Stomach (tissue), 9 donors: ENCODE data around the gene ACSL5. TPM values are rescaled to one million over a fixed set of nuclear protein-coding genes. Genes with fewer than 3 reads are reported as not detected.
"Not testable (repeated sequence)": the region's sequence is repeated elsewhere in the genome, so short reads cannot be mapped to it uniquely, and the experiment has no call there.

Experiments
- DNase-seq, 2 donors: peaks; one replicate each; pipeline versions ENCODE4 v3.0.0 to v3.0.0-alpha.2; 2013 to 2019
- H3K27ac ChIP-seq, 5 donors: fragments of 200-600 bp in 4 of 5; sonication (generic) in 4 of 5; one replicate each; pipeline ENCODE4 v1.5.1; 2013 to 2019; ENCODE audit warnings: mild to moderate bottlenecking in 1 of 5, moderate library complexity in 1 of 5
- H3K27me3 ChIP-seq, 3 donors: fragments of 200-600 bp; sonication (generic); one replicate each; pipeline ENCODE4 v1.5.1; 2017 to 2019; ENCODE audit warnings: mixed run types in 1 of 3
- H3K36me3 ChIP-seq, 4 donors: fragments of 200-600 bp; sonication (generic); 1 replicate in 3 of 4; 2 replicates in 1 of 4; pipeline ENCODE4 v1.5.1; 2016 to 2019
- H3K4me1 ChIP-seq, 4 donors: fragments of 200-600 bp; sonication (generic); one replicate each; pipeline ENCODE4 v1.5.1; 2016 to 2019
- H3K4me3 ChIP-seq, 4 donors: fragments of 200-600 bp; sonication (generic) in 3 of 4; one replicate each; pipeline ENCODE4 v1.5.1; 2016 to 2019; ENCODE audit warnings: mild to moderate bottlenecking in 1 of 4
- H3K9me3 ChIP-seq, 4 donors: fragments of 200-600 bp; sonication (generic); one replicate each; pipeline ENCODE4 v1.5.1; 2016 to 2019
- EP300 ChIP-seq: sonication (generic); formaldehyde crosslinking; IDR thresholded peaks from one replicate; pipeline ENCODE4 v1.6.1; 2017; ENCODE audit warnings: antibody characterized with exemption
- POLR2A ChIP-seq, 4 donors: fragments of 450-650 bp; IDR thresholded peaks; one replicate each; pipeline ENCODE4 v1.6.1; 2016; ENCODE audit warnings: antibody characterized with exemption in 4 of 4, control low read depth in 2 of 4, mild to moderate bottlenecking in 1 of 4, moderate library complexity in 1 of 4
- POLR2AphosphoS5 ChIP-seq, 3 donors: sonication (generic); formaldehyde crosslinking; IDR thresholded peaks; one replicate each; pipeline ENCODE4 v1.6.1; 2016; ENCODE audit warnings: antibody characterized with exemption in 3 of 3
- WGBS, 5 donors: extraction: QIAGEN DNeasy Blood & Tissue Kit in 3 of 5; methylation state at CpG; one replicate each; pipeline versions ENCODE4 v1.1.5 to v1.1.7; 2013 to 2018; 5-methylcytosine and 5-hydroxymethylcytosine counted together
- intact Hi-C: fragments of 100-400 bp; cut with DNase I; formaldehyde crosslinking; loops from one replicate; pipeline ENCODE4 v1.15.1; 2023; ENCODE audit warnings: low total_unique reads
- polyA plus RNA-seq, 3 donors: library from polyadenylated mRNA; stranded (reverse); fragments of 200-250 nt; gene quantifications; one replicate each; pipeline ENCODE4 v1.2.3, GENCODE V29; 2013
- total RNA-seq, 5 donors: library from RNA; depleted of rRNA; stranded (reverse); fragments of >200 nt; gene quantifications; one replicate each; pipeline versions ENCODE4 v1.1.0 to v1.2.3, GENCODE V29; 2014 to 2016
- TF ChIP-seq, protein P1 (sequence below), 7 experiments: fragments of 450-650 bp in 4 of 7; fragments of 200-600 bp in 3 of 7; sonication (generic) in 3 of 7; IDR thresholded peaks; one replicate each; pipeline ENCODE4 v1.5.1; 2016 to 2019; ENCODE audit warnings: antibody characterized with exemption in 7 of 7, control low read depth in 2 of 7, mild to moderate bottlenecking in 1 of 7
- donor health status: healthy with polysubstance abuse.
- donor health status: Bipolar disorder and iron deficiency.
- donor health status: healthy.

The ACSL5 gene
- total and polyA plus RNA-seq, 8 donors, result 4.9 to 144 (median 16.6) TPM

- intact Hi-C loops, result no loop called here
- 63 to 68% (median 65%) methylated on average over 5 of the region's 5 CpGs for WGBS, 5 donors
- Histone ChIP-seq H3K4me3 (no peak overlapping the region), H3K9me3 (no peaks in the 10 kb centered on the region), H3K4me1 (peaks cover 14 to 35% (median 20%) of the 10 kb centered on the region in 4 donors), H3K36me3 (peaks cover 14 to 53% (median 37%) of the 10 kb centered on the region in 4 donors), H3K27ac (no peak overlapping the region), H3K27me3 (no peaks in the 10 kb centered on the region)
- no peak for TF ChIP-seq POLR2AphosphoS5 (IDR thresholded peaks at IDR 0.05)
- no peak for TF ChIP-seq EP300
- no peak for TF ChIP-seq POLR2A (IDR thresholded peaks at IDR 0.05)
- TF ChIP-seq, protein P1, sequence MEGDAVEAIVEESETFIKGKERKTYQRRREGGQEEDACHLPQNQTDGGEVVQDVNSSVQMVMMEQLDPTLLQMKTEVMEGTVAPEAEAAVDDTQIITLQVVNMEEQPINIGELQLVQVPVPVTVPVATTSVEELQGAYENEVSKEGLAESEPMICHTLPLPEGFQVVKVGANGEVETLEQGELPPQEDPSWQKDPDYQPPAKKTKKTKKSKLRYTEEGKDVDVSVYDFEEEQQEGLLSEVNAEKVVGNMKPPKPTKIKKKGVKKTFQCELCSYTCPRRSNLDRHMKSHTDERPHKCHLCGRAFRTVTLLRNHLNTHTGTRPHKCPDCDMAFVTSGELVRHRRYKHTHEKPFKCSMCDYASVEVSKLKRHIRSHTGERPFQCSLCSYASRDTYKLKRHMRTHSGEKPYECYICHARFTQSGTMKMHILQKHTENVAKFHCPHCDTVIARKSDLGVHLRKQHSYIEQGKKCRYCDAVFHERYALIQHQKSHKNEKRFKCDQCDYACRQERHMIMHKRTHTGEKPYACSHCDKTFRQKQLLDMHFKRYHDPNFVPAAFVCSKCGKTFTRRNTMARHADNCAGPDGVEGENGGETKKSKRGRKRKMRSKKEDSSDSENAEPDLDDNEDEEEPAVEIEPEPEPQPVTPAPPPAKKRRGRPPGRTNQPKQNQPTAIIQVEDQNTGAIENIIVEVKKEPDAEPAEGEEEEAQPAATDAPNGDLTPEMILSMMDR (IDR thresholded peaks at IDR 0.05), result no peak
- DNase-seq, result no peak
Measured at GRCh38 chr10:112395809-112396530, 22.1 kb downstream of the ACSL5 start.

DNA sequence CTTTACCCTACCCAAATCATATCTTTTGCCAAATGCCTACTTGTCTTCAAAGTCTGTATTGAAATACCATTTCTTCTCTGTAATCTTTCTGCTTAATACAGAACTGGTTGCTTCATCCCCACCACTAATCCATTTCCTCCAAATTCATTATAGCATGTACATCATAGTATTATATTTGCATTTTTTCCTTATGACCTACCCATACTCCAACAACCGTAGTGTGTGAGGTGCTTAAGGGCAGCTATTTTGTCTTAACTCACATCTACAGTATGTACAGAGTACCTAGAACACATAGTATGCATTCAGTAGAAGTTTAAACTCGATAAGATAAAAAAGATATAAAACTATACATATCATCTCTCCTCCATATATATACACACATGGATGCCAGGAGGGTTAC lies 23.7 kb downstream of the ACSL5 start:
- intact Hi-C loops, result no loop called here
- Histone ChIP-seq H3K27ac (no peak overlapping the region), H3K4me3 (no peak overlapping the region), H3K9me3 (no peaks in the 10 kb centered on the region), H3K36me3 (peaks cover 14 to 64% (median 37%) of the 10 kb centered on the region in 4 donors), H3K4me1 (peaks cover 5 to 23% (median 13%) of the 10 kb centered on the region in 4 donors), H3K27me3 (no peaks in the 10 kb centered on the region)
- 84 to 99% (median 92%) methylated on average over 2 of the region's 2 CpGs for WGBS, 5 donors
- DNase-seq, result no peak
- TF ChIP-seq EP300 (no peak), POLR2A (IDR thresholded peaks at IDR 0.05) (no peak), POLR2AphosphoS5 (IDR thresholded peaks at IDR 0.05) (no peak)
- TF ChIP-seq, protein P1 (IDR thresholded peaks at IDR 0.05), result no peak

- intact Hi-C loops, result no loop called here
- Histone ChIP-seq H3K36me3 (peaks cover 3 to 83% (median 55%) of the 10 kb centered on the region in 4 donors), H3K4me3 (no peak overlapping the region), H3K27ac (peak overlapping the region in 2 of 5 donors; percentile 29 to 30), H3K9me3 (no peaks in the 10 kb centered on the region), H3K4me1 (peaks cover 0 to 6% (median 1%) of the 10 kb centered on the region in 4 donors), H3K27me3 (no peaks in the 10 kb centered on the region)
- TF ChIP-seq EP300 (no peak), POLR2A (IDR thresholded peaks at IDR 0.05) (no peak), POLR2AphosphoS5 (IDR thresholded peaks at IDR 0.05) (no peak)
- TF ChIP-seq, protein P1 (IDR thresholded peaks at IDR 0.05), result no peak
- WGBS, 5 donors, result 35 to 51% (median 43%) methylated on average over 2 of the region's 2 CpGs
- no peak for DNase-seq
Measured at GRCh38 chr10:112402917-112403316, 29.0 kb downstream of the ACSL5 start.

- TF ChIP-seq POLR2AphosphoS5 (IDR thresholded peaks at IDR 0.05), result no peak
- no peak for TF ChIP-seq POLR2A (IDR thresholded peaks at IDR 0.05)
- TF ChIP-seq EP300, result no peak
- TF ChIP-seq, protein P1 (IDR thresholded peaks at IDR 0.05), result no peak
- Histone ChIP-seq H3K9me3 (no peaks in the 10 kb centered on the region), H3K27me3 (no peaks in the 10 kb centered on the region), H3K27ac (peak overlapping the region in 1 of 5 donors; percentile 16), H3K36me3 (peaks cover 3 to 85% (median 49%) of the 10 kb centered on the region in 4 donors), H3K4me3 (no peak overlapping the region), H3K4me1 (peaks cover 0 to 6% (median 1%) of the 10 kb centered on the region in 4 donors)
- 46 to 78% (median 69%) methylated on average over 3 of the region's 3 CpGs for WGBS, 5 donors
- peak in 1 of 2 donors; percentile 56 for DNase-seq
- intact Hi-C loops, result no loop called here
Measured at GRCh38 chr10:112404617-112405016, 30.7 kb downstream of the ACSL5 start.

GRCh38 chr10:112406806-112407205 lies 32.9 kb downstream of the ACSL5 start:
- peaks cover 3 to 95% (median 66%) of the 10 kb centered on the region in 4 donors for H3K36me3 ChIP-seq
- DNase-seq, H3K4me3 ChIP-seq, H3K27ac ChIP-seq, H3K4me1 ChIP-seq, H3K27me3 ChIP-seq, H3K9me3 ChIP-seq, intact Hi-C loops: not testable (repeated sequence)
- 71 to 88% (median 80%) methylated on average over 2 of the region's 2 CpGs for whole genome bisulfite sequencing, 5 donors
